VCaP (cell line): ENCODE data around the gene TMPRSS4.

Experiments used
- H3K27ac ChIP-seq: fragments of 450-650 bp; 2 replicates; pipeline ENCODE4 v1.5.1; 2017
- CTCF ChIP-seq: fragments of 450-650 bp; conservative IDR thresholded peaks from 2 replicates; pipeline ENCODE4 v1.5.1; 2017; ENCODE audit warnings: mild to moderate bottlenecking, moderate library complexity

The TMPRSS4 gene

GRCh38 chr11:118051136-118051610 lies 25.7 kb upstream of the TMPRSS4 start:
- no peak overlapping the region for H3K27ac ChIP-seq
- no peak for TF ChIP-seq CTCF

- no peak for TF ChIP-seq CTCF
- H3K27ac ChIP-seq, result no peak overlapping the region
These were observed 25.0 kb upstream of the TMPRSS4 start for GRCh38 chr11:118051611-118052461.

GRCh38 chr11:118052581-118053206 lies 24.2 kb upstream of the TMPRSS4 start:
- no peak overlapping the region for H3K27ac ChIP-seq

GRCh38 chr11:118054712-118055640 lies 21.9 kb upstream of the TMPRSS4 start:
- TF ChIP-seq CTCF, result no peak
- H3K27ac ChIP-seq, result no peak overlapping the region

More at GRCh38 chr11:118052581-118053206, 24.2 kb upstream of the TMPRSS4 start:
- no peak for TF ChIP-seq CTCF

- no peak for TF ChIP-seq CTCF
- no peak overlapping the region for H3K27ac ChIP-seq
These were observed 20.9 kb upstream of the TMPRSS4 start for GRCh38 chr11:118055966-118056365.

GRCh38 chr11:118056806-118057205 lies 20.1 kb upstream of the TMPRSS4 start:
- H3K27ac ChIP-seq, result no peak overlapping the region
- TF ChIP-seq CTCF, result no peak
